NCI-H1092 (cell line): ENCODE results near the gene SP9.
A peak's percentile ranks its signal among the peaks of the same experiment; 100 is the strongest.
"Not testable (repeated sequence)": the region's sequence is repeated elsewhere in the genome, so short reads cannot be mapped to it uniquely, and the experiment has no call there.

Experiments used
- DNase-seq: peaks from one replicate; lab custom pipeline; 2025; lab: John Stamatoyannopoulos, UW

SP9 gene

GRCh38 chr2:174344716-174345461 is 10.1 kb downstream of the SP9 start:
- peak; percentile 6 for DNase-seq

GRCh38 chr2:174350018-174350417 is 15.3 kb downstream of the SP9 start:
- DNase-seq = no peak

- DNase-seq = no peak
Observed at GRCh38 chr2:174350593-174351181, 15.9 kb downstream of the SP9 start.

GRCh38 chr2:174353004-174353403 is 18.2 kb downstream of the SP9 start:
- DNase-seq = no peak

- no peak for DNase-seq
Observed at GRCh38 chr2:174356347-174356746, 21.6 kb downstream of the SP9 start.

- DNase-seq = not testable (repeated sequence)
Observed at GRCh38 chr2:174359663-174360062, 24.9 kb downstream of the SP9 start.

- no peak for DNase-seq
Observed at GRCh38 chr2:174362949-174363348, 28.2 kb downstream of the SP9 start.

- DNase-seq = not testable (repeated sequence)
Observed at GRCh38 chr2:174363492-174364225, 28.9 kb downstream of the SP9 start.

GRCh38 chr2:174364628-174365027 is 29.9 kb downstream of the SP9 start:
- no peak for DNase-seq

- DNase-seq = no peak
Observed at GRCh38 chr2:174365571-174365970, 30.8 kb downstream of the SP9 start.

- DNase-seq = no peak
Observed at GRCh38 chr2:174368691-174369090, 33.9 kb downstream of the SP9 start.

GRCh38 chr2:174376967-174377366 is 42.2 kb downstream of the SP9 start:
- no peak for DNase-seq

GRCh38 chr2:174383796-174384195 is 49.0 kb downstream of the SP9 start:
- DNase-seq = no peak

- no peak for DNase-seq
Observed at GRCh38 chr2:174385201-174385600, 50.4 kb downstream of the SP9 start.
